NCI-H446 treated with DMSO at 0.1 percent for 48 hours (cell line): ENCODE data around the gene BMP4.

ENCODE experiments used
- DNase-seq: peaks from one replicate; lab custom pipeline; 2025; lab: John Stamatoyannopoulos, UW

BMP4 gene

GRCh38 chr14:53963320-53964227, 6.9 kb upstream of the BMP4 start:
- no peak for DNase-seq

DNA sequence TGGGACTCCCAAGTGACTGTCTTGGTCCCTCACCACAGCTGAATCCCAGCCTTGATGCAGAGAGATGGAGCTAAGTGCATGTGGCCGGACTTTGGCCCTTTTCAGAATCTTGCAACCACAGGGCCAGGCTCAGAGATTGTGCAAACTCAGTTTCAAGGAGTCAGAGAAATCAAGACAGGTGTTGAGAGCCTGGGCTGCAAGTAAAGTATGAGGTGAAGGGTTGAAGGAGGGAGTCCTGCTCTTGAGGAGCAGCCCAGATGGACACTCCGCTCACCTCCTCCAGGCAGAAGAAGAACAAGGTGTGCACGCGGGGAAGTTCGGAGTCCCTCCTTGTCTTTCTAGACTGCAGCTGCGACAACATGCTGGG, 6.3 kb upstream of the BMP4 start:
- DNase-seq: no peak

GRCh38 chr14:53958628-53959027, 2.0 kb upstream of the BMP4 start:
- DNase-seq: no peak

DNA sequence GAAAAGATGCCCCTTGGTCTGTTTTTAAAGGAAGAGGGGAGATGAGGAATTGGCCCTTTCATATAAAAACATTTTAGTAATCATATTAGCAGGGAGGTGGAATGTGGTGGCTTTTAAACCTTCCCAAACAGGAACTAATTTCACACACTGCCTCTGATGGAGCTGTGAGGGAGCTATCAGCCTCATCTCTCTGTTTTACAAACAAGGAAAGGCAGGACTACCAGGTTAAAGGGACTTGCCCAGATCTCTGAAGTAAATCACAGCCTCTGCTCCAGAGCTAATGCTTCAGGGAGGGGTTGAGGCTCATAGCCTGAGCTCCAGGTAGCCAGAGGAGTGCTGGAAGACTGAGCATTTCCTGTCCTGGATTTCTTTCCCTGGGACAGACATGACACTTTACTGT, 1.1 kb upstream of the BMP4 start:
- no peak for DNase-seq

- no peak for DNase-seq
Observed at GRCh38 chr14:53955671-53956426, 776 bp downstream of the BMP4 start.

DNA sequence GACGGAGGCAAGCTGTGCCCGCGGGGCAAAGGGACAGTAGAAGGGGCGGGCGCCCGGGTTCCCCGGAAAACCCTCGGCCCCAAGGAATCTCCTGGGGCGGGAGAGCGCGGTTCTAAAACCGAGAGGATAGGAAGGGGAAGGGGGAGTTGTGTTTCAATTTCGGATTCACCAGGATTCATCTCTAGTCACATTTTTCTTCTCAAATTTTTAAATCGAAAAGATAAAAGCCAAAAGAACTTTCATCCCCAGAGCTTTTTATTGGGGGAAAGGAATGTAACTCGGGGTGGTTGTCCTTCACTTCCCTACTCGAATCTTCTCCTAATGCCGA, 1.4 kb downstream of the BMP4 start:
- DNase-seq: no peak

DNA sequence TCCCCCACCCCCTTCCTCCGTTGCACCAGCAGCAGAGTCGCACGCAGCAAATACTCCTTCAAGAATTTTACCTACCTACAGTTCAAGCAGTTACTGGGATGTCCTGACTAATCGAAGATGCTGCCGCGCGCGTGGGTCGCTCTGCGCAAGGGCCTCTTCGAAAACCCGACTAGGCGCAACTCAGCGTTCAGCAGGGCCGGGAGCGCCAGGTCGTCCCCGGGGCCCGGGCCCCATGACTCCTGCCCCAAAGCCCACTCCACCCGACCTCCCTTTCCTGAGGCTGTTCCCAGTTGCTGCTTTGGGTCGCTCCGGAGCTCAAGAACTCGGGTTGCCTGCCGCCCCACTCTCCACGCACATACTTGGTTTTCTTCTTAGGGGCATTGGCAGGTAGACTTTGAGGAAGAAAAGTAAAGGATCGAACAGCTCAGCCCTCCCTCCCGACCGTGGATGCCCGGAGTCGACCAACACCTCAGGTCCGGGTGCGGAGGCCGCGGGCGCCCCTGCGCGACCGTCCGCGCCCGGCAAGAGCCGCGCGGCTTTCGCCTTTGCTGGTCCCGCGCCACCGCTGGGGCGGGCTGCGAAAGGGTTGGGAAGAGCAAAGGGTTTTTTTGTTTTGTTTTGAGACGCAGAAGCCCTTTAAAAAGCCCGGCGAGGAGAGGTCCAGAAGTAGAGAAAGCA, 1.9 kb downstream of the BMP4 start:
- no peak for DNase-seq

GRCh38 chr14:53953828-53954550, 2.6 kb downstream of the BMP4 start:
- peak; percentile 14 for DNase-seq

- DNase-seq: peak; percentile 66
Observed at GRCh38 chr14:53953002-53953827, 3.4 kb downstream of the BMP4 start.

DNA sequence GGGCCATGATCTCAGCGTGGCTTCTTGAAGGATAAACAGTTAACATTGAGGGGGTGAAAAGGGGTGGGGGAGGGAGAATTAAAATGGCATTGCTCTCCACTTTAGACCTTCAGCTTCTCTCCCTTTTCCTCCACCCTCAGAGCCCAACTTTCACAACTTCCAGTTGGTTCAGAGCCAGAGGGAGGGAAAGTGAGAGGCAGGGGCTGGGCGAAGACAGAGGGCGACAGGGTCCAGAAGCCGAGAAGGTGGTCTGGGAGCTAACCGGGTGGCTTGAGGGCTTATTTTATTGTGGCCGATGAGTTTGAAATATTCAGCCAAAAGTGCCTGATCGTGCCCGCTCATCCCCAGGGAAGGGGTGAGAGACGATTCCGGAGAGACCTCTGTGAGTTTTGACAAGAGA, 4.1 kb downstream of the BMP4 start:
- DNase-seq: no peak

DNA sequence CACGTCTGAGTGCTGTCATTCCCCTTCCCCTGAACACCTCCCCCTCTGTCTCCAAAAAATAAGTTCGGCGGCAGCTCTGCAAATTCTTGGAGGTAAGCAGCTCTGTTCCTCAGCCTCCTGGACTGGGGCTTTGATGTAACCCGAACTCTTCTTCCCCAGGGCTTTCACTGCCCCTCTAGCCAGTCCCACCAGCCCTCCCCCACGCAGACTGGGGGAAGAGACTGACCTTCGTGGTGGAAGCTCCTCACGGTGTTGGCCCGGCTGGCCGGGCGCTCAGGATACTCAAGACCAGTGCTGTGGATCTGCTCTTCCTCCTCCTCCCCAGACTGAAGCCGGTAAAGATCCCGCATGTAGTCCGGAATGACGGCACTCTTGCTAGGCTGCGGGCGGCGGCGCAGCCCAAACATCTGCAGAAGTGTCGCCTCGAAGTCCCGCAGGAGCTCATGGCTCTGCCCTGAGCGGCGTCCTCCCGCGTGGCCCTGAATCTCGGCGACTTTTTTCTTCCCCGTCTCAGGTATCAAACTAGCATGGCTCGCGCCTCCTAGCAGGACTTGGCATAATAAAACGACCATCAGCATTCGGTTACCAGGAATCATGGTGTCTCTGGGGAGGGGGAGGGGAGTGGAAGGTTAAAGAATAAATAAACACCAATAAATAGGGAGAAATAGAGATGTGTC, 4.9 kb downstream of the BMP4 start:
- DNase-seq: no peak

DNA sequence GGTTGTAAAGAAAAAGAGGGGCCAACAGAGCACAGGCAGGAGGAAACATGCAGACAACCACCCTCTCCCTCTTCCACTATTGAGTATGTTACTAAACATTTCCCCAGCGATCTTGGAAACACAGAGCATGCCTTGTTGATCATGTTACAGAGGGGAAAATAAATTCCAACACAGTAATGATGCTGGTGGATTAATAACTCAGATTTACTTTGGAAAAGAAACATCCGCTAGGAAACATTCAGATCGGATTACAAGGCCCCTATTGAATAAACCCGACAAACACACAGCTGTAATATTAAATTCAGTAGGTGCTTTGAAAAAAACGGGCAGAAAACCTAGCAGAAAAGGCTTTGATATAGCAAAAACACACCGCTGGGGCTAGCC, 5.4 kb downstream of the BMP4 start:
- no peak for DNase-seq

DNA sequence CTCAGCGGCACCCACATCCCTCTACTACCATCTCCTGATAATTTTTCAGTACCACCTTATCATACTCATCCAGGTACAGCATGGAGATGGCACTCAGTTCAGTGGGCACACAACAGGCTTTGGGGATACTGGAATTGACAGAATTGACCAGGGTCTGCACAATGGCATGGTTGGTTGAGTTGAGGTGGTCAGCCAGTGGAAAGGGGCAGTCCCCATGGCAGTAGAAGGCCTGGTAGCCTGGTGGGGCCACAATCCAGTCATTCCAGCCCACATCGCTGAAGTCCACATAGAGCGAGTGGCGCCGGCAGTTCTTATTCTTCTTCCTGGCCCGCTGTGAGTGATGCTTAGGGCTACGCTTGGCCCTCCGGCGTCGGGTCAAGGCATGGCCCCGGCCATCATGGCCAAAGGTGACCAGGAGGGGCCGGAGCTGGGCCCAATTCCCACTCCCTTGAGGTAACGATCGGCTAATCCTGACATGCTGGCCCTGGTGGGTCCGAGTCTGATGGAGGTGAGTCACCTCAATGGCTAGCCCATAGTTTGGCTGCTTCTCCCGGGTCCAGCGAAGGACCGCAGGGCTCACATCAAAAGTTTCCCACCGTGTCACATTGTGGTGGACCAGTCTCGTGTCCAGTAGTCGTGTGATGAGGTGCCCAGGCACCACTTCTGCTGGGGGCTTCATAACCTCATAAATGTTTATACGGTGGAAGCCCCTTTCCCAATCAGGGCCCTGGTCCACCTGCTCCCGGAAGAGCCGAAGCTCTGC, 6.4 kb downstream of the BMP4 start:
- DNase-seq: no peak

- no peak for DNase-seq
Observed at GRCh38 chr14:53949201-53949600, 7.4 kb downstream of the BMP4 start.

- DNase-seq: no peak
Observed at GRCh38 chr14:53948205-53948884, 8.3 kb downstream of the BMP4 start.

DNA sequence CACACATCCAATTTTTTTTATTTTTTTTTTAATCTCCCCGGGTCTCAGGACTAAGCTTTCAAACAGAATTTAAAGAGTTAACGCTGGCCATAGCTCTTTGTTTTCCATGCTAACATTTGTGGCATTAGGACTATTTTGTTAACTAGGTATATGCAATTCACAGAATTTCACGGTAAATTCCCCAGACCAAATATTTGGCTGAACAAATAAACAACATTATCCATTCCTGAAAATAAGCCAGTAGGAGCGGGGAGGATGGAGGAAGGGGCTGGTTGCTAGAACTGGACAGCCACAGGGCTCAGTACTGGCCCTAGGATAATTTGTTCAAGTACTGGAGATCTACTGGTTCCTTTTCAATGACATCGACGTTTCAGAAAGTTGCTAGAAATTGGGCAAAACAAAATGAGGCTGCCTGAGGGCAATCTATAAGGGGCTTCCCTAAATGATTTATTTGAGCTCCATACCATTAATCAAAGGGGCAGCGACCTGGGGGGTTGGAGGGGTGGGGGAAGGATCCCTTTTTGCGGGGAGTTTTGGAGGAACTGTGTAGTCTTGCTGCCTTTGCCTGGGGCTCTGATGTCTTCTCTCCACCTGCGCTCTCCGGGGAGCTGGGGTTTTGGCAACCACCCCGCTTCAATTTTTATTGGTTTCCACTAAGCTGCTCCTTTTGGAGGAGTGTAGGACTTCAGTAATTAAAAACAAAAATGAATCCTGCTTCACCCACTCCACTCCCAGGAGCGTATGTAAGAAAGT, 9.0 kb downstream of the BMP4 start:
- DNase-seq: no peak

DNA sequence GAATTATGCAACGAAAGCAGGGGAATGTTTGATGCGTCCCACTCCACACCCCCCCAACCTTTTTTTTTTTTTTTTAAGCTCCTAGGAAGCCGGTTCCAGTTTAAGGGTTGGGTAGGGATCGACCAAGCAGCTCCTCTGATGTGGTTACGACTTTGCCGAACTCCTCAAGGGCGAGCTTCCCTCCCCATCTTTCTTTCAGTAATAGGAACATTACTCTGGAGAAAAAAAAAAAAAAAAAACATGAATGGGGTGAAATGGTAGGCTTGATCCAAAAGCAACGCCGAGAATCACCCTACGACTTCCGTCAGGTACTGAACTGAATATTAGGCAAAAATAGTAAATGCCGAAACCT, 9.6 kb downstream of the BMP4 start:
- DNase-seq: no peak

- no peak for DNase-seq
Observed at GRCh38 chr14:53946404-53947093, 10.1 kb downstream of the BMP4 start.
